Mesenchymal stem cell (in vitro differentiated cells and primary cell): Measurements from ENCODE around the gene TIMM13.

Source experiments
- DNase-seq: peaks from one replicate; pipeline ENCODE4 v3.0.0-alpha.2; 2013
- H2AFZ ChIP-seq: one replicate; pipeline ENCODE4 v1.6.1; 2013; ENCODE audit warnings: low read depth, mild to moderate bottlenecking, control low read depth, inconsistent platforms, low read length, moderate library complexity
- H2AK5ac ChIP-seq: 2 replicates; pipeline ENCODE4 v1.6.1; 2013; ENCODE audit warnings: low read length, moderate library complexity, mild to moderate bottlenecking, inconsistent platforms; ENCODE audit not compliant: severe bottlenecking
- H2BK120ac ChIP-seq: one replicate; pipeline ENCODE4 v1.6.1; 2013; ENCODE audit warnings: low read depth, mild to moderate bottlenecking, inconsistent platforms, low read length, moderate library complexity
- H2BK12ac ChIP-seq, 2 experiments: one replicate each; pipeline ENCODE4 v1.6.1; 2013; ENCODE audit warnings: inconsistent platforms in 2 of 2, low read length in 2 of 2, mild to moderate bottlenecking in 2 of 2, moderate library complexity in 2 of 2, control low read depth in 1 of 2
- H2BK15ac ChIP-seq: one replicate; pipeline ENCODE4 v1.6.1; 2013; ENCODE audit warnings: mild to moderate bottlenecking, low read depth, inconsistent platforms; ENCODE audit not compliant: poor library complexity, severe bottlenecking
- H2BK5ac ChIP-seq: 2 replicates; pipeline ENCODE4 v1.6.1; 2013; ENCODE audit warnings: low read depth, mild to moderate bottlenecking, low read length, control low read depth, inconsistent platforms; ENCODE audit not compliant: poor library complexity, severe bottlenecking
- H3K14ac ChIP-seq, 2 experiments: one replicate each; pipeline ENCODE4 v1.6.1; 2013; ENCODE audit warnings: inconsistent platforms in 2 of 2, low read length in 2 of 2, control low read depth in 1 of 2, mild to moderate bottlenecking in 1 of 2, moderate library complexity in 1 of 2
- H3K18ac ChIP-seq, 2 experiments: one replicate each; pipeline ENCODE4 v1.6.1; 2013; ENCODE audit warnings: inconsistent platforms in 2 of 2, low read length in 2 of 2, control low read depth in 1 of 2, low read depth in 1 of 2, mild to moderate bottlenecking in 1 of 2
- H3K23ac ChIP-seq, 2 experiments: one replicate each; pipeline ENCODE4 v1.6.1; 2013; ENCODE audit warnings: inconsistent platforms in 2 of 2, low read length in 2 of 2, mild to moderate bottlenecking in 2 of 2, moderate library complexity in 2 of 2, control low read depth in 1 of 2
- H3K27ac ChIP-seq: 2 replicates; pipeline ENCODE4 v1.5.1; 2013; ENCODE audit warnings: mild to moderate bottlenecking, moderate library complexity, low read length, control low read depth, inconsistent platforms; ENCODE audit not compliant: poor library complexity, severe bottlenecking
- H3K27me3 ChIP-seq, 2 experiments: 2 replicates each; pipeline versions ENCODE4 v1.6.1 to v1.7.0; 2013; ENCODE audit warnings: low read length in 2 of 2, mild to moderate bottlenecking in 2 of 2, moderate library complexity in 2 of 2, control low read depth in 1 of 2, inconsistent platforms in 1 of 2; ENCODE audit not compliant: control insufficient read depth in 1 of 2, insufficient read depth in 1 of 2
- H3K36me3 ChIP-seq, 2 experiments: 2 replicates each; pipeline versions ENCODE4 v1.6.1 to v1.7.0; 2013; ENCODE audit warnings: low read length in 2 of 2, control low read depth in 1 of 2, inconsistent platforms in 1 of 2, low read depth in 1 of 2, mild to moderate bottlenecking in 1 of 2; ENCODE audit not compliant: insufficient read depth in 2 of 2, control insufficient read depth in 1 of 2
- H3K4ac ChIP-seq, 2 experiments: one replicate each; pipeline ENCODE4 v1.6.1; 2013; ENCODE audit warnings: inconsistent platforms in 2 of 2, low read length in 2 of 2, mild to moderate bottlenecking in 2 of 2, moderate library complexity in 2 of 2, control low read depth in 1 of 2, low read depth in 1 of 2
- H3K4me1 ChIP-seq: 2 replicates; pipeline ENCODE4 v1.6.1; 2013; ENCODE audit warnings: low read depth, low read length, control low read depth; ENCODE audit not compliant: control insufficient read depth, insufficient read depth
- H3K4me2 ChIP-seq: 2 replicates; pipeline ENCODE4 v1.6.1; 2013; ENCODE audit warnings: low read length, mild to moderate bottlenecking, inconsistent platforms; ENCODE audit not compliant: poor library complexity, severe bottlenecking
- H3K4me3 ChIP-seq, 2 experiments: 2 replicates each; pipeline versions ENCODE4 v1.5.1 to v1.7.0; 2013; ENCODE audit warnings: low read length in 2 of 2, mild to moderate bottlenecking in 2 of 2, control low read depth in 1 of 2, low read depth in 1 of 2; ENCODE audit not compliant: insufficient read depth in 1 of 2
- H3K79me1 ChIP-seq: replicated peaks from 2 replicates; pipeline ENCODE4 v1.6.1; 2013; ENCODE audit warnings: mild to moderate bottlenecking, control low read depth, low read length, inconsistent platforms; ENCODE audit not compliant: poor library complexity, severe bottlenecking
- H3K9ac ChIP-seq: 2 replicates; pipeline ENCODE4 v1.7.0; 2013; ENCODE audit warnings: mild to moderate bottlenecking, low read length, moderate library complexity
- H3K9me3 ChIP-seq: 2 replicates; pipeline ENCODE4 v1.7.0; 2013; ENCODE audit warnings: mild to moderate bottlenecking, low read length; ENCODE audit not compliant: control insufficient read depth
- H4K8ac ChIP-seq: one replicate; pipeline ENCODE4 v1.6.1; 2013; ENCODE audit warnings: inconsistent platforms, mild to moderate bottlenecking, low read length, moderate library complexity
- H4K91ac ChIP-seq: one replicate; pipeline ENCODE4 v1.6.1; 2013; ENCODE audit warnings: mild to moderate bottlenecking, low read length, inconsistent platforms
- WGBS: methylation state at CpG from one replicate; pipeline ENCODE4 v1.1.7; 2013; ENCODE audit warnings: mixed read lengths; 5-methylcytosine and 5-hydroxymethylcytosine counted together

TIMM13 gene

DNA sequence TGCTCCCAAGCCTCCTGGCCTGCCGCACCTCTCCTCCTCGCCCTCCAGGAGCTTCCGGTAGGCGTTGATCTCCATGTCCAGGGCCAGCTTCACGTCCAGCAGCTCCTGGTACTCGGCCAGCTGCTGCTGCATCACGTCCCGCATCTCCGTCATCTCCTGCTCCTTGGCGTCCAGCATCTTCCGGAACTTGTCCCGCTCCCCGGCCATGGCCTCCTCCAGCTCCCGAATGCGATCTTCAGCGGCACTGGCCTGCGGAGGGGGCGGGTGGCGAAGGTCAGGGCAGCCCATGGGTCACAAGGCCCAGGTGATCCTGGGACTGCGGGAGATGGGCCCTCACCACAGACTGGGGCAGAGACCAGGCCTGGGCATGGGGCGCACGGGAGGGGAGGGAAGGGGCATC, 6.9 kb upstream of the TIMM13 start:
- Histone ChIP-seq H3K14ac (no peak overlapping the region), H3K79me1 (peaks cover 45% of the 10 kb centered on the region), H3K4me3 (no peak overlapping the region), H2AK5ac (no peak overlapping the region), H4K91ac (no peak overlapping the region), H3K4me2 (no peak overlapping the region), H3K9me3 (no peaks in the 10 kb centered on the region), H3K4me1 (peaks cover 1% of the 10 kb centered on the region), H3K23ac (no peak overlapping the region), H2BK15ac (no peak overlapping the region), H2BK120ac (no peak overlapping the region), H3K27me3 (no peaks in the 10 kb centered on the region), H2BK12ac (no peak overlapping the region), H3K4ac (no peak overlapping the region), H3K9ac (no peak overlapping the region), H4K8ac (no peak overlapping the region), H3K27ac (no peak overlapping the region), H2BK5ac (no peak overlapping the region), H3K36me3 (peaks cover 50 to 87% of the 10 kb centered on the region in 2 experiments), H2AFZ (no peak overlapping the region), H3K18ac (no peak overlapping the region)
- no peak for DNase-seq
- 96% methylated on average over 22 of the region's 22 CpGs for WGBS

GRCh38 chr19:2433854-2434253, 6.5 kb upstream of the TIMM13 start:
- H3K4me3 ChIP-seq, result no peak overlapping the region
- H3K9me3 ChIP-seq, result no peaks in the 10 kb centered on the region
- no peaks in the 10 kb centered on the region for H3K27me3 ChIP-seq
- peak overlapping the region; percentile 54 for H4K91ac ChIP-seq
- no peak overlapping the region for H2BK15ac ChIP-seq
- H3K4ac ChIP-seq, result no peak overlapping the region
- H3K4me2 ChIP-seq, result no peak overlapping the region
- H3K4me1 ChIP-seq, result peaks cover 1% of the 10 kb centered on the region
- H2BK5ac ChIP-seq, result no peak overlapping the region
- H2BK120ac ChIP-seq, result no peak overlapping the region
- peaks cover 44% of the 10 kb centered on the region for H3K79me1 ChIP-seq
- no peak overlapping the region for H2AFZ ChIP-seq
- H4K8ac ChIP-seq, result no peak overlapping the region
- no peak overlapping the region for H2BK12ac ChIP-seq
- H3K18ac ChIP-seq, result no peak overlapping the region
- peaks cover 50 to 89% of the 10 kb centered on the region in 2 experiments for H3K36me3 ChIP-seq
- no peak overlapping the region for H3K9ac ChIP-seq
- no peak overlapping the region for H3K23ac ChIP-seq
- 97% methylated on average over 24 of the region's 30 CpGs for WGBS
- no peak overlapping the region for H2AK5ac ChIP-seq
- H3K27ac ChIP-seq, result no peak overlapping the region
- DNase-seq, result no peak
- H3K14ac ChIP-seq, result no peak overlapping the region

- Histone ChIP-seq H2BK12ac (no peak overlapping the region), H3K4me3 (no peak overlapping the region), H3K4me2 (no peak overlapping the region), H4K8ac (no peak overlapping the region), H2BK120ac (no peak overlapping the region), H4K91ac (no peak overlapping the region), H2BK15ac (no peak overlapping the region), H3K14ac (no peak overlapping the region), H2AK5ac (no peak overlapping the region), H3K4me1 (peaks cover 5% of the 10 kb centered on the region), H3K36me3 (peaks cover 39 to 82% of the 10 kb centered on the region in 2 experiments), H3K27ac (no peak overlapping the region), H2BK5ac (no peak overlapping the region), H3K9ac (no peak overlapping the region), H3K9me3 (no peaks in the 10 kb centered on the region), H3K18ac (no peak overlapping the region), H3K79me1 (peaks cover 32% of the 10 kb centered on the region), H3K4ac (no peak overlapping the region), H3K23ac (no peak overlapping the region), H2AFZ (no peak overlapping the region), H3K27me3 (no peaks in the 10 kb centered on the region)
- no peak for DNase-seq
- WGBS, result 98% methylated on average over 25 of the region's 25 CpGs
Measured at GRCh38 chr19:2432131-2432848, 4.9 kb upstream of the TIMM13 start.

- H3K23ac ChIP-seq, result no peak overlapping the region
- H3K9ac ChIP-seq, result no peak overlapping the region
- no peaks in the 10 kb centered on the region for H3K27me3 ChIP-seq
- peaks cover 8% of the 10 kb centered on the region for H3K4me1 ChIP-seq
- H3K79me1 ChIP-seq, result peaks cover 25% of the 10 kb centered on the region
- H2BK15ac ChIP-seq, result no peak overlapping the region
- no peak overlapping the region for H4K8ac ChIP-seq
- H2BK120ac ChIP-seq, result no peak overlapping the region
- H3K4me3 ChIP-seq, result no peak overlapping the region
- WGBS, result 97% methylated on average over 37 of the region's 37 CpGs
- H3K9me3 ChIP-seq, result no peaks in the 10 kb centered on the region
- H2AFZ ChIP-seq, result no peak overlapping the region
- H3K4ac ChIP-seq, result no peak overlapping the region
- no peak overlapping the region for H3K27ac ChIP-seq
- H3K18ac ChIP-seq, result no peak overlapping the region
- no peak for DNase-seq
- no peak overlapping the region for H2BK12ac ChIP-seq
- H3K14ac ChIP-seq, result no peak overlapping the region
- no peak overlapping the region for H2BK5ac ChIP-seq
- H3K36me3 ChIP-seq, result peaks cover 36 to 74% of the 10 kb centered on the region in 2 experiments
- H4K91ac ChIP-seq, result no peak overlapping the region
- no peak overlapping the region for H2AK5ac ChIP-seq
- H3K4me2 ChIP-seq, result no peak overlapping the region
Measured at GRCh38 chr19:2431318-2432055, 4.1 kb upstream of the TIMM13 start.
